HG03432 (cell line): ENCODE results near the gene TBRG4.
"Not testable (repeated sequence)": the region's sequence is repeated elsewhere in the genome, so short reads cannot be mapped to it uniquely, and the experiment has no call there.

Experiments
- ATAC-seq: cut with Tn5 transposase; IDR thresholded peaks from one replicate; pipeline ENCODE4 v1.9.1; 2021; ENCODE audit warnings: mild to moderate bottlenecking, moderate library complexity; ENCODE audit not compliant: unreplicated experiment

Gene TBRG4

DNA sequence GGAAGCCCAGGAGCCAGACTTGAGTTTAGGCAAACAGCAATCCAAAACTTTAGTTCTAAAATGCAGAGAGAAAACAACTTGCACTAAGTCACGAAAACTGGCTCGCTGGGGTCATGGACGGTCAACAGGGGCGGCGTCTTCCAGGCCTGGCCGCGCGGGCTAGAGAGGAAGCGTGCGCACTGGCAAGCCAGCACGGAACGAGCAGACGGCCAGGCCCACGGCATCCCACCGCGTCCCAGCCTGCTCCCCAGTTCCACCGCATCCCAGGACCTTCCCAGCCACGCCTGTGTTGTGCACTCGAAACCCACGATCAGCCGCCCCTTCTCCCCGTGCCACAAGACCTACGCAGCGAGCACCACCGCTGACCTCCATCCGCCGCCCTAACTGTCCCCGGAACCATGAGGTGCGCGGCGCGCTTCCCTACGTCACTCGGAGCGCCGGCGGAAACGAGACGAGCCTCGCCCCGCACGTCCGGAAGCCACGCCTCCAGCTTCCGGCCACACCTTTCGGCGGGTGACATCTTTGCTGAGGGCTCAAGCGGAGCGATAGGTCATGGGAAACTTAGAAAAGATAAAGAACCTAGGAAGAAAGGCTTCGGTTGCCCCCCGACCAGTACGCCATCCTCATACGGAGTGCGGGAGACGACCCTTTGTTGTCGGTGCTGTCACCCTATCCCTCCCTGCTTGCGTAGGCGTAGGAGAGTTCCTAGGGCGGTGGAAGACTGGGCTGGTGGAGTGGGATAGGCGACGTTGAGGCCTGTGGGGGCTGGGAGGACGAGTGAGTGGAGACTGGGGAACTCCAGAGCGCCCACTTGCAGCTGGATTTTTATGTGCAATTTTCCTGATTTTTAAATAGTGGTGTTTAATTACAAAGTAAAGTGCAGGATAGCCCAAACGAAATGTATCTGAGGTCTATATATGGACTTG lies at the start of gene TBRG4:
Gene TBRG4, minus strand, starts transcription at position 400 of the 926 bp plus-strand sequence. CDS start 2,460 bp downstream, outside the sequence.
- ATAC-seq = peak; percentile 95

- no peak for ATAC-seq
Measured at GRCh38 chr7:45161138-45161537, 49.6 kb upstream of the TBRG4 start.

GRCh38 chr7:45160417-45160881 lies 49.0 kb upstream of the TBRG4 start:
- ATAC-seq = peak; percentile 58

DNA sequence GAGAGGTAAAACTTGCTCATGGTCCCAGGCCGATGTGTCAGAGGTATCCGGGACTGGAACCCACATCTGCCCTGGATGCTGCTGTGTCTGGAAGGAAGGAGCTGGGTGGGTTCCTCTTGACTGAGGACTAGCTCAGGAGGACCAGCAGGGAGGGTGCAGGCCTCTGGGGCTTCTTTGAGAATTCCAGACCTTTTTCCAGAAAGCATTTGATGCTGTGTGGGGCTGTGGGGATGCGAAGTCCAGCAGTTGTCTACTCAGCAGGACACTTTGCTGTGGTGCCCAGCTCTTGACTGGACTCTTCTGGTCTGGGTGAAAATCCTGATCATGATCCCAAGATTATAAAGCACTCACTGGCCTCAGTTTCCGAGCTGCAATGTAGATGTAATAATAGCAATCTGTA lies 47.8 kb upstream of the TBRG4 start:
- no peak for ATAC-seq

GRCh38 chr7:45158471-45158870 lies 47.0 kb upstream of the TBRG4 start:
- ATAC-seq = no peak

DNA sequence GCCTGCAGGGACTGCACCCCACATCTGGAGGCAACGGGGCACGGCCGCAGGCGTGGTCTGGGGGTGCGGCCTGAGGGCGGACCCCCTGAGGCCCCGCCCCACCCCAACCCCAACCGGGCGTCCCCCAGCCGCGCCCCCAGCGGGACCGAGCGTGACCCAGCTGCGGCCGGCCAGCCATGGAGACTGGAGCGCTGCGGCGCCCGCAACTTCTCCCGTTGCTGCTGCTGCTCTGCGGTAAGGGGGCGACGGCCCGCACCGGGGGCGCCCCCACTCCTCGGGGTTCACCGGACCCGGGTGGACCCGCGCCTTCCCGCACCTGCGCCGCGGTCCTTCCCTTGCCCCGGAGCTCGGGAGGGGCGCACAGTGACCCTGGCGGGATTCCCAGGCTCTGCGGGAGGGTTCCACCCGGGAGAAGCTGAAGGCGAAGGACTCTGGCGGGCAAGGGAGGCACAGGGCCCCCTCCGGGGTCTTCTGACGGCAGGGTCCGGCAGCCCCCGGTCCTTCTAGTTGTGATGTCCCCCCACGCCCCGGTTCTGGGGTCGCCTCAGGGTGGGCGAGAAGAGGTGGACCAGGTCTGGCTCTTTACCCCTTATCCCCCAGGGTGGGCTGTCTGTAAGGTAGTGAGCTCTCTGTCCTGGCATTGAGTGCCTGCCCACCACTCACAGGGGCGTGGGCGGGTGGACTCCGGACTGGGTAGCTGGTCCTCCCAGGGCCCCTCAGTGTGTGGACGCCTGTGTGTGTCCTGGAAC lies 46.3 kb upstream of the TBRG4 start, which contains the start of gene RAMP3:
Gene RAMP3, plus strand, starts transcription at position 139 of the 749 bp plus-strand sequence. Its CDS starts 38 bp downstream, at position 177.
- no peak for ATAC-seq

GRCh38 chr7:45157286-45157652 lies 45.8 kb upstream of the TBRG4 start:
- ATAC-seq = no peak

- ATAC-seq = no peak
Measured at GRCh38 chr7:45156516-45157272, 45.2 kb upstream of the TBRG4 start.

- no peak for ATAC-seq
Measured at GRCh38 chr7:45155941-45156340, 44.4 kb upstream of the TBRG4 start.

DNA sequence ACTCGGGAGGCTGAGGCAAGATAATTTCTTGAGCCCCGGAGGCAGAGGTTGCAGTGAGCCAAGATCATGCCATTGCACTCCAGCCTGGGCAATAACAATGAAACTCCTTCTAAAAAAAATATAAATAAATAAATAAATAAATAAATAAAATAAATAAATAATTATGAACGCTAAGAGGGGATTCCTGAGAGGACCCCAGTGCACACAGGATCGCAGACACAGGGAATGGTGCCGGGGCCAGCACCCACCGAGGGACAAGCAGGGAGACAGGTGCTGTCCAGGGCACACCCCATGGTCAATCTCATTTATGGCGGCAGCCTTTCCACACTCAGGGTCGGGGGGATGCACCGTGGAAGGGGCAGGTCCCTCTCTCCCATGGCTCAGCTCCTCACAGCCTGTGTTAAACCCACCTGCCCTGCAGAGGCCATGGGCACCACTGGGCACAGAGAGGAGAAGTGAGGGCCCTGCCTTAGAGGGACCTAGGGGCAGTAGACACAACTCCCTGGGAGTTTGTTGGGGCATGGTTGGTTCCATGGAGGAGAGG lies 43.9 kb upstream of the TBRG4 start:
- ATAC-seq = no peak

DNA sequence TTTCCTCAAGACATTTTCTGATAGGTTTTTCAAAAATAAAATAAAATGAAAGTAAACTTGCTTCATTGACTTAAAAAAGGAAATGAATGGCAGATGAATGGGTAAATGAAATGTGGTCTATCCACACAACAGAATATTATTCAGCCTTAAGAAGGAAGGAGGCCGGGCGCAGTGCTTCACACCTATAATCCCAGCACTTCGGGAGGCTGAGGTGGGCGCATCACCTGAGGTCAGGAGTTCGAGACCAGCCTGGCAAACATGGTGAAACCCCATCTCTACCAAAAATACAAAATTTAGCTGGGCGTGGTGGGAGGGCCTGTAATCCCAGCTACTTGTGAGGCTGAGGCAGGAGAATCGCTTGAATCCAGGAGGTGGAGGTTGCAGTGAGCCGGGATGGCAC lies 42.4 kb upstream of the TBRG4 start:
- ATAC-seq = not testable (repeated sequence)

DNA sequence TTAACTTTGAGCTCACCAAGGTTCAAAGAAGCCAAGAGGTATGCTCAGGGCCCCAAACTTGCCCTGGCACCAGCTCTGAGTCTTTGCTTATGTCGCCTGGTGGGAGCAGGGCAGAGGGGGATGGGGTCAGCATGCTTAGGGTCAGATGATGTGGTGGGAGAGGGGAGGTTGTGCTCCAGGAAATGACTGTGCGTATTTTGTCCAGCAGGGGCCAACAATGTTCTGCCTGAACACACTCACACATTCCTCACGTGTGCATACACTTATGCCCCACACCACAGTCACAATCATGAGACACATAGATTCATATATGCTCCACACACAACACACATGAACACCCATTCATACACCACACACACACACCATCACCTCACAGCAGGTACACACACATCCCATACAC lies 41.7 kb upstream of the TBRG4 start:
- ATAC-seq = no peak

DNA sequence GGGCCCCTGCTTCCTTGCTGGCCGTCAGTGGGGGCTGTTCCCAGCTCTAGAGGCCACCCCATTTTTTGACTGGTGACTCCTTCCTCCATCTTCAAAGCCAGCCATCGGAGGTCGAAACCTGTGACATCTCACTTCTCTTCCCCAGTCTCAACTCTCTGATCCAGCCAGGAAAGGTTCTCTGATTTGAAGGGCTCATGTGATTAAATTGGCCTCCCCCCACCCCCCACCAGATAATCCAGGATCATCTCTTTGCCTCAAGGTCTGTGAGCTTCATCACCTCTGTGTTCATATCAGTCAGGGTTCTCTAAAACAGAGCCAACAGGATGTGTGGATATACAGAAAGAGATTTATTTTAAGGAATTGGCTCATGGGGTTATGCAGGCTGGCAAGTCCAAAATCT lies 40.5 kb upstream of the TBRG4 start:
- no peak for ATAC-seq

DNA sequence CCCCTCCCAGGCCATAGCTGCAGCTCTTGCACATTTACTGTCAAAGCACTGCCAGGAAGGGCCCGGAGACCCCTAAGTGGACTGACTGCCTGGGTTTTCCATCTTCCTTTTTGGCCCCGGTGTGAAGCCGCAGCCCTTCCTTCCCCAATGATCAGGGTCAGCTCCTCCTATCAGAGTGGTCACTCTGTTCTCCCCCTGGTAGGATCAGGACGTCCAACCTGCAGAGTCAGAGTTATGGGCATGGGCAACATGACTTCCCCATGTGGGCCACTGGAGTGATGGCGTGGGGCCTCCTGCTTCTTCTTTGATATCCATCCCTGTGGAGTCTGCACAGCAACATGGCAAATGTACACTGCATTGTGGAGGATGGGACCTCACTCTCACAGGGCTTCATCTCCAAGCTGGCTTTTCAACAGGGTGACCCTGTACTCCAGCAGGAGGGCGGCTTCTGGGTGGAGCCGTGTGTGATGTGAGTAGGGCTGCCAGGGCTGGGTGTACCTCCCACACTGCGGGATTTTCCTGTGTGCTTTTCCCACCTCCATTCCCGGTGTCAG lies 39.7 kb upstream of the TBRG4 start:
- no peak for ATAC-seq

DNA sequence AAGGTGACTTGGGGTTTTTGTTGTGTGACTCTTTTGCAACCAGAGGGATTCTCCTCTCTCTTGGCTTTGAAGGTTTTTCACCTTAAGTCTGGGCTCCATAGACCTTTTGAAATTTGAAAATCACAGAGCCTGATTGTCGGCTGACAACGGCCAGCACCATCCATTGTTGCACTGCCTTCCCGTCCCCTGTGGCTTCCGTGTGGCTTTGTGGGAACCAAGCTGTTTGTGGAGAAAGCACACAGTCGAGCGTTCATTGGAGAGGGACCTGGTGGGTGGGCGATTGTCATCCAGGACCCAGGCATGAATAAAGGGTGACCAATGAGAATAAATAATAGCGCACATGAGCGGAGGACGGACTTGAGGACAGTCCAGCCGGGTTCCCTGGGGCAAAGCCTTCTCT lies 38.7 kb upstream of the TBRG4 start:
- no peak for ATAC-seq

DNA sequence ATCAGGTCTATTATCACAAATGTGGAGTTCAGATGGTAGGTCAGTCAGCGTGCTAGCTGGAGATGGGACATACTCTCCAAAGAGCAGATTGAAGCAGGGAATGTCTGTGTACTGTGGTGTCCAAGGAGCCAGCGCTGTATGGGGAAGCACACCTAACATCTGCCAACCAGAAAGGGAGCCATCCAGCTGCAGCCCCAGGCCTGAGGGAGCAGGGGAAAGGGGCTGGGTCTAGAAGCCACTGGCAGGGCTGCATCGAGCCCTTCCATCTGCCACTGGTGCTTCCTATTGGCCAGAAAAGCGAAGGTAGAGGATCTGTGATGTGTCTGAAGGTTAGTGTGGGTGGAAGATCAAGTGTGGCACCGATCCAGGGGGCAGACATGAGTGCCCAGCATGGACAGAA lies 38.1 kb upstream of the TBRG4 start:
- ATAC-seq = no peak

GRCh38 chr7:45148653-45148973 lies 37.1 kb upstream of the TBRG4 start:
- no peak for ATAC-seq

- ATAC-seq = no peak
Measured at GRCh38 chr7:45147858-45148652, 36.6 kb upstream of the TBRG4 start.

GRCh38 chr7:45146531-45147379 lies 35.3 kb upstream of the TBRG4 start:
- no peak for ATAC-seq
